ENCODE results near the gene OR2A2.

OR2A2 gene

GRCh38 chr7:144142187-144142586 lies 32.8 kb downstream of the OR2A2 start:
- DNase-seq = no peak

GRCh38 chr7:144144426-144144825 lies 35.0 kb downstream of the OR2A2 start:
- DNase-seq = no peak

- DNase-seq = no peak
Observed at GRCh38 chr7:144148224-144148827, 38.9 kb downstream of the OR2A2 start.

GRCh38 chr7:144158861-144159260 lies 49.5 kb downstream of the OR2A2 start:
- DNase-seq = no peak

Measured in CD4-positive, alpha-beta T cell treated with Interleukin-4 for 4 hours (primary cell).